HepG2 (cell line): ENCODE measurements around the gene MYCBPAP. TPM values are rescaled to one million over a fixed set of nuclear protein-coding genes. Genes with fewer than 3 reads are reported as not detected.

Source experiments
- ASH2L ChIP-seq: fragments of 300-600, 200-600 bp; sonication (generic); IDR thresholded peaks from 2 replicates; pipeline ENCODE4 v1.7.0; 2017; ENCODE audit warnings: low read depth, mild to moderate bottlenecking, moderate library complexity, mixed read lengths, low read length; ENCODE audit not compliant: insufficient read length
- ATAD3A ChIP-seq: sonication (generic); formaldehyde crosslinking; IDR thresholded peaks from 2 replicates; pipeline ENCODE4 v1.4.0; 2020; ENCODE audit warnings: missing genetic modification reagents
- MYC ChIP-seq: sonication (generic); formaldehyde crosslinking; IDR thresholded peaks from 2 replicates; pipeline ENCODE4 v1.9.0; 2021; ENCODE audit warnings: missing genetic modification reagents, borderline replicate concordance
- NBN ChIP-seq: fragments of 450-650 bp; conservative IDR thresholded peaks from 2 replicates; pipeline ENCODE4 v1.6.1; 2017
- ZBTB33 ChIP-seq: sonication (generic); formaldehyde crosslinking; IDR thresholded peaks from 2 replicates; pipeline ENCODE4 v1.4.0; 2020; ENCODE audit warnings: missing genetic modification reagents
- ZNF564 ChIP-seq: sonication (generic); formaldehyde crosslinking; IDR thresholded peaks from 2 replicates; pipeline ENCODE4 v1.8.1; 2023; ENCODE audit warnings: mild to moderate bottlenecking, missing genetic modification reagents
- ZNF580 ChIP-seq: IDR thresholded peaks from 2 replicates; pipeline ENCODE4 v1.6.1; 2016; ENCODE audit warnings: low read depth, borderline replicate concordance
- polyA plus RNA-seq, 8 experiments: library from polyadenylated mRNA; depleted of rRNA in 3 of 8; stranded (reverse) in 7 of 8; unstranded in 1 of 8; fragments of >200 nt; fragmentation: Illumina TruSeq in 4 of 8; extraction: Trizol in 4 of 8; gene quantifications; 2 replicates each; pipeline versions ENCODE4 v1.2.1 to v1.2.3, GENCODE V29; 2011 to 2016; ENCODE audit warnings: low read depth in 4 of 8, missing spikeins in 1 of 8, mixed read lengths in 1 of 8; ENCODE audit not compliant: insufficient read depth in 1 of 8
- total RNA-seq, 5 experiments: library from RNA; depleted of rRNA; stranded (reverse); fragments of >200 nt; fragmentation: Illumina TruSeq; extraction: Trizol; gene quantifications; 2 replicates each; pipeline ENCODE4 v1.2.3, GENCODE V29; 2016; ENCODE audit warnings: low read depth in 1 of 5
- TF ChIP-seq, protein P1 (sequence below): IDR thresholded peaks from 2 replicates; pipeline ENCODE4 v1.6.1; 2016; ENCODE audit warnings: low read depth, missing genetic modification reagents, missing compliant biosample characterization
- TF ChIP-seq, protein P2 (sequence below): sonication (generic); formaldehyde crosslinking; IDR thresholded peaks from 2 replicates; pipeline ENCODE4 v1.5.0; 2020; ENCODE audit warnings: mild to moderate bottlenecking, missing genetic modification reagents, borderline replicate concordance
- TF ChIP-seq, protein P3 (sequence below): sonication (generic); formaldehyde crosslinking; IDR thresholded peaks from 2 replicates; pipeline ENCODE4 v1.4.0; 2020; ENCODE audit warnings: low read depth, missing genetic modification reagents

The MYCBPAP gene
- total and polyA plus RNA-seq, 2 of the 13 experiments (the other 11 are each of a cell fraction or from before 2014, with no cell fraction given): 0.22 to 0.24 TPM

GRCh38 chr17:50458701-50459676 lies 49.2 kb upstream of the MYCBPAP start (continued):
- TF ChIP-seq, protein P1, sequence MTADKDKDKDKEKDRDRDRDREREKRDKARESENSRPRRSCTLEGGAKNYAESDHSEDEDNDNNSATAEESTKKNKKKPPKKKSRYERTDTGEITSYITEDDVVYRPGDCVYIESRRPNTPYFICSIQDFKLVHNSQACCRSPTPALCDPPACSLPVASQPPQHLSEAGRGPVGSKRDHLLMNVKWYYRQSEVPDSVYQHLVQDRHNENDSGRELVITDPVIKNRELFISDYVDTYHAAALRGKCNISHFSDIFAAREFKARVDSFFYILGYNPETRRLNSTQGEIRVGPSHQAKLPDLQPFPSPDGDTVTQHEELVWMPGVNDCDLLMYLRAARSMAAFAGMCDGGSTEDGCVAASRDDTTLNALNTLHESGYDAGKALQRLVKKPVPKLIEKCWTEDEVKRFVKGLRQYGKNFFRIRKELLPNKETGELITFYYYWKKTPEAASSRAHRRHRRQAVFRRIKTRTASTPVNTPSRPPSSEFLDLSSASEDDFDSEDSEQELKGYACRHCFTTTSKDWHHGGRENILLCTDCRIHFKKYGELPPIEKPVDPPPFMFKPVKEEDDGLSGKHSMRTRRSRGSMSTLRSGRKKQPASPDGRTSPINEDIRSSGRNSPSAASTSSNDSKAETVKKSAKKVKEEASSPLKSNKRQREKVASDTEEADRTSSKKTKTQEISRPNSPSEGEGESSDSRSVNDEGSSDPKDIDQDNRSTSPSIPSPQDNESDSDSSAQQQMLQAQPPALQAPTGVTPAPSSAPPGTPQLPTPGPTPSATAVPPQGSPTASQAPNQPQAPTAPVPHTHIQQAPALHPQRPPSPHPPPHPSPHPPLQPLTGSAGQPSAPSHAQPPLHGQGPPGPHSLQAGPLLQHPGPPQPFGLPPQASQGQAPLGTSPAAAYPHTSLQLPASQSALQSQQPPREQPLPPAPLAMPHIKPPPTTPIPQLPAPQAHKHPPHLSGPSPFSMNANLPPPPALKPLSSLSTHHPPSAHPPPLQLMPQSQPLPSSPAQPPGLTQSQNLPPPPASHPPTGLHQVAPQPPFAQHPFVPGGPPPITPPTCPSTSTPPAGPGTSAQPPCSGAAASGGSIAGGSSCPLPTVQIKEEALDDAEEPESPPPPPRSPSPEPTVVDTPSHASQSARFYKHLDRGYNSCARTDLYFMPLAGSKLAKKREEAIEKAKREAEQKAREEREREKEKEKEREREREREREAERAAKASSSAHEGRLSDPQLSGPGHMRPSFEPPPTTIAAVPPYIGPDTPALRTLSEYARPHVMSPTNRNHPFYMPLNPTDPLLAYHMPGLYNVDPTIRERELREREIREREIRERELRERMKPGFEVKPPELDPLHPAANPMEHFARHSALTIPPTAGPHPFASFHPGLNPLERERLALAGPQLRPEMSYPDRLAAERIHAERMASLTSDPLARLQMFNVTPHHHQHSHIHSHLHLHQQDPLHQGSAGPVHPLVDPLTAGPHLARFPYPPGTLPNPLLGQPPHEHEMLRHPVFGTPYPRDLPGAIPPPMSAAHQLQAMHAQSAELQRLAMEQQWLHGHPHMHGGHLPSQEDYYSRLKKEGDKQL: peak; percentile 51
- TF ChIP-seq ASH2L (peak; percentile 76), NBN (no peak), ZNF580 (CRISPR knock-in tag) (peak; percentile 86), ZBTB33 (no peak; the same call in 1 of the 2 replicates), ZNF564 (CRISPR knock-in tag) (0 out of 2 replicates have a peak, but pooled peaks have one; percentile 20), MYC (CRISPR knock-in tag) (peak; percentile 37; the same call in 1 of the 2 replicates), ATAD3A (no peak)
- TF ChIP-seq, protein P2, sequence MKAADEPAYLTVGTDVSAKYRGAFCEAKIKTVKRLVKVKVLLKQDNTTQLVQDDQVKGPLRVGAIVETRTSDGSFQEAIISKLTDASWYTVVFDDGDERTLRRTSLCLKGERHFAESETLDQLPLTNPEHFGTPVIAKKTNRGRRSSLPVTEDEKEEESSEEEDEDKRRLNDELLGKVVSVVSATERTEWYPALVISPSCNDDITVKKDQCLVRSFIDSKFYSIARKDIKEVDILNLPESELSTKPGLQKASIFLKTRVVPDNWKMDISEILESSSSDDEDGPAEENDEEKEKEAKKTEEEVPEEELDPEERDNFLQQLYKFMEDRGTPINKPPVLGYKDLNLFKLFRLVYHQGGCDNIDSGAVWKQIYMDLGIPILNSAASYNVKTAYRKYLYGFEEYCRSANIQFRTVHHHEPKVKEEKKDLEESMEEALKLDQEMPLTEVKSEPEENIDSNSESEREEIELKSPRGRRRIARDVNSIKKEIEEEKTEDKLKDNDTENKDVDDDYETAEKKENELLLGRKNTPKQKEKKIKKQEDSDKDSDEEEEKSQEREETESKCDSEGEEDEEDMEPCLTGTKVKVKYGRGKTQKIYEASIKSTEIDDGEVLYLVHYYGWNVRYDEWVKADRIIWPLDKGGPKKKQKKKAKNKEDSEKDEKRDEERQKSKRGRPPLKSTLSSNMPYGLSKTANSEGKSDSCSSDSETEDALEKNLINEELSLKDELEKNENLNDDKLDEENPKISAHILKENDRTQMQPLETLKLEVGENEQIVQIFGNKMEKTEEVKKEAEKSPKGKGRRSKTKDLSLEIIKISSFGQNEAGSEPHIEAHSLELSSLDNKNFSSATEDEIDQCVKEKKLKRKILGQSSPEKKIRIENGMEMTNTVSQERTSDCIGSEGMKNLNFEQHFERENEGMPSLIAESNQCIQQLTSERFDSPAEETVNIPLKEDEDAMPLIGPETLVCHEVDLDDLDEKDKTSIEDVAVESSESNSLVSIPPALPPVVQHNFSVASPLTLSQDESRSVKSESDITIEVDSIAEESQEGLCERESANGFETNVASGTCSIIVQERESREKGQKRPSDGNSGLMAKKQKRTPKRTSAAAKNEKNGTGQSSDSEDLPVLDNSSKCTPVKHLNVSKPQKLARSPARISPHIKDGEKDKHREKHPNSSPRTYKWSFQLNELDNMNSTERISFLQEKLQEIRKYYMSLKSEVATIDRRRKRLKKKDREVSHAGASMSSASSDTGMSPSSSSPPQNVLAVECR: peak; percentile 48; the same call in 1 of the 2 replicates
- TF ChIP-seq, protein P3, sequence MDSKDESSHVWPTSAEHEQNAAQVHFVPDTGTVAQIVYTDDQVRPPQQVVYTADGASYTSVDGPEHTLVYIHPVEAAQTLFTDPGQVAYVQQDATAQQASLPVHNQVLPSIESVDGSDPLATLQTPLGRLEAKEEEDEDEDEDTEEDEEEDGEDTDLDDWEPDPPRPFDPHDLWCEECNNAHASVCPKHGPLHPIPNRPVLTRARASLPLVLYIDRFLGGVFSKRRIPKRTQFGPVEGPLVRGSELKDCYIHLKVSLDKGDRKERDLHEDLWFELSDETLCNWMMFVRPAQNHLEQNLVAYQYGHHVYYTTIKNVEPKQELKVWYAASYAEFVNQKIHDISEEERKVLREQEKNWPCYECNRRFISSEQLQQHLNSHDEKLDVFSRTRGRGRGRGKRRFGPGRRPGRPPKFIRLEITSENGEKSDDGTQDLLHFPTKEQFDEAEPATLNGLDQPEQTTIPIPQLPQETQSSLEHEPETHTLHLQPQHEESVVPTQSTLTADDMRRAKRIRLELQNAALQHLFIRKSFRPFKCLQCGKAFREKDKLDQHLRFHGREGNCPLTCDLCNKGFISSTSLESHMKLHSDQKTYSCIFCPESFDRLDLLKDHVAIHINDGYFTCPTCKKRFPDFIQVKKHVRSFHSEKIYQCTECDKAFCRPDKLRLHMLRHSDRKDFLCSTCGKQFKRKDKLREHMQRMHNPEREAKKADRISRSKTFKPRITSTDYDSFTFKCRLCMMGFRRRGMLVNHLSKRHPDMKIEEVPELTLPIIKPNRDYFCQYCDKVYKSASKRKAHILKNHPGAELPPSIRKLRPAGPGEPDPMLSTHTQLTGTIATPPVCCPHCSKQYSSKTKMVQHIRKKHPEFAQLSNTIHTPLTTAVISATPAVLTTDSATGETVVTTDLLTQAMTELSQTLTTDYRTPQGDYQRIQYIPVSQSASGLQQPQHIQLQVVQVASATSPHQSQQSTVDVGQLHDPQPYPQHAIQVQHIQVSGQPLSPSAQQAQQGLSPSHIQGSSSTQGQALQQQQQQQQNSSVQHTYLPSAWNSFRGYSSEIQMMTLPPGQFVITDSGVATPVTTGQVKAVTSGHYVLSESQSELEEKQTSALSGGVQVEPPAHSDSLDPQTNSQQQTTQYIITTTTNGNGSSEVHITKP: 0 out of 2 replicates have a peak, but pooled peaks have one; percentile 22
